Keratinocyte (primary cell): Measurements from ENCODE around the gene MYCBP2. TPM values are rescaled to one million over a fixed set of nuclear protein-coding genes. Genes with fewer than 3 reads are reported as not detected.

Experiments
- DNase-seq: peaks from one replicate; pipeline ENCODE4 v3.0.0-alpha.2; 2011; ENCODE audit warnings: low read depth, missing footprints, low spot score
- FAIRE-seq: peaks from 2 replicates; lab custom pipeline; 2011; peaks lifted over from hg19 to GRCh38; lab: Jason Lieb, UNC
- H2AFZ ChIP-seq: 2 replicates; pipeline ENCODE4 v1.6.0; 2012; ENCODE audit warnings: low read length, control low read depth, inconsistent platforms; ENCODE audit not compliant: control insufficient read depth
- H3K27ac ChIP-seq: 2 replicates; pipeline ENCODE4 v1.5.1; 2011; ENCODE audit warnings: low read length; ENCODE audit not compliant: control insufficient read depth, insufficient read depth
- H3K27me3 ChIP-seq: 3 replicates; pipeline ENCODE4 v1.6.0; 2011; ENCODE audit warnings: low read length; ENCODE audit not compliant: control insufficient read depth, insufficient read depth; ENCODE audit errors: extremely low read depth
- H3K36me3 ChIP-seq, 2 experiments: 2 replicates in 1 of 2; 3 replicates in 1 of 2; pipeline ENCODE4 v1.5.1; 2011; ENCODE audit warnings: low read length in 2 of 2, mild to moderate bottlenecking in 1 of 2; ENCODE audit not compliant: control insufficient read depth in 2 of 2, insufficient read depth in 2 of 2; ENCODE audit errors: extremely low read depth in 1 of 2
- H3K4me1 ChIP-seq: 3 replicates; pipeline ENCODE4 v1.5.1; 2011; ENCODE audit warnings: low read length; ENCODE audit not compliant: control insufficient read depth, insufficient read depth; ENCODE audit errors: extremely low read depth
- H3K4me2 ChIP-seq: 3 replicates; pipeline ENCODE4 v1.6.0; 2011; ENCODE audit warnings: low read depth, low read length; ENCODE audit not compliant: control insufficient read depth, insufficient read depth; ENCODE audit errors: extremely low read depth
- H3K4me3 ChIP-seq, 3 experiments: fragments of 200-600 bp in 1 of 3; sonication (generic) in 1 of 3; 2 replicates in 2 of 3; 3 replicates in 1 of 3; pipeline ENCODE4 v1.5.1; 2011 to 2016; ENCODE audit warnings: low read length in 3 of 3, mild to moderate bottlenecking in 3 of 3, control low read depth in 2 of 3, inconsistent platforms in 1 of 3, low read depth in 1 of 3, mixed read lengths in 1 of 3, mixed run types in 1 of 3, moderate library complexity in 1 of 3; ENCODE audit not compliant: control insufficient read depth in 2 of 3, insufficient read depth in 2 of 3; ENCODE audit errors: extremely low read depth in 1 of 3
- H3K79me2 ChIP-seq: 2 replicates; pipeline ENCODE4 v1.6.0; 2012; ENCODE audit warnings: low read length; ENCODE audit not compliant: control insufficient read depth, insufficient read depth
- H3K9ac ChIP-seq: 3 replicates; pipeline ENCODE4 v1.6.0; 2011; ENCODE audit warnings: low read length; ENCODE audit not compliant: control insufficient read depth, insufficient read depth; ENCODE audit errors: extremely low read depth
- H3K9me1 ChIP-seq: 3 replicates; pipeline ENCODE4 v1.6.0; 2011; ENCODE audit warnings: low read length; ENCODE audit not compliant: control insufficient read depth, insufficient read depth; ENCODE audit errors: extremely low read depth
- H3K9me3 ChIP-seq: 2 replicates; pipeline ENCODE4 v1.5.1; 2012; ENCODE audit warnings: low read depth, low read length; ENCODE audit not compliant: control insufficient read depth
- H4K20me1 ChIP-seq: 3 replicates; pipeline ENCODE4 v1.6.0; 2011; ENCODE audit warnings: low read length; ENCODE audit not compliant: control insufficient read depth, insufficient read depth; ENCODE audit errors: extremely low read depth
- CTCF ChIP-seq, 3 experiments: IDR thresholded peaks in 1 of 3; conservative IDR thresholded peaks in 1 of 3; optimal IDR thresholded peaks in 1 of 3; 2 replicates in 2 of 3; 3 replicates in 1 of 3; pipeline versions ENCODE3 to v1.5.1; 2011; ENCODE audit warnings: low read length in 3 of 3, mild to moderate bottlenecking in 3 of 3, moderate library complexity in 2 of 3, control low read depth in 1 of 3, inconsistent platforms in 1 of 3; ENCODE audit not compliant: insufficient read depth in 2 of 3; ENCODE audit errors: extremely low read depth in 1 of 3
- EZH2 ChIP-seq: IDR thresholded peaks from one replicate; pipeline ENCODE4 v1.6.1; 2012; ENCODE audit warnings: inconsistent platforms, mild to moderate bottlenecking, low read length, moderate library complexity
- dilution Hi-C: fragments of 300-500 bp; cut with MboI; formaldehyde crosslinking; loops from one replicate; pipeline ENCODE4 v1.7.0; 2020; ENCODE audit warnings: low sequenced_read_pairs; ENCODE audit not compliant: extremely low pct_ligation_motif_present
- polyA plus RNA-seq, 5 experiments: library from polyadenylated mRNA; depleted of rRNA in 3 of 5; stranded (reverse) in 3 of 5; stranded (forward) in 1 of 5; unstranded in 1 of 5; fragments of >200 nt; gene quantifications; 1 replicate in 1 of 5; 2 replicates in 3 of 5; 3 replicates in 1 of 5; pipeline versions ENCODE4 v1.2.1 to v1.2.3, GENCODE V29; 2011 to 2012; ENCODE audit warnings: missing spikeins in 2 of 5, low read depth in 1 of 5, low replicate concordance in 1 of 5

The MYCBP2 gene
- polyA plus RNA-seq, 1 donor (not counting 4 experiments of a cell fraction or from before 2014, with no cell fraction given): 43.8 TPM

- H3K9me1 ChIP-seq: no peaks in the 10 kb centered on the region
- H2AFZ ChIP-seq: no peak overlapping the region
- no peak overlapping the region for H3K9ac ChIP-seq
- no peaks in the 10 kb centered on the region for H3K9me3 ChIP-seq
- H4K20me1 ChIP-seq: no peaks in the 10 kb centered on the region
- no peak overlapping the region for H3K27ac ChIP-seq
- H3K36me3 ChIP-seq: no peaks in the 10 kb centered on the region
- dilution Hi-C loops: no loop called here
- H3K4me3 ChIP-seq: no peak overlapping the region
- no peak for DNase-seq
- H3K4me2 ChIP-seq: no peak overlapping the region
- FAIRE-seq: no peak
- no peaks in the 10 kb centered on the region for H3K27me3 ChIP-seq
- H3K4me1 ChIP-seq: no peaks in the 10 kb centered on the region
- no peaks in the 10 kb centered on the region for H3K79me2 ChIP-seq
- TF ChIP-seq CTCF (optimal IDR thresholded peaks at IDR 0.05 in 1 of 3, IDR thresholded peaks at IDR 0.05 in 1 of 3, conservative IDR thresholded peaks at IDR 0.05 in 1 of 3; ENCODE audit: extremely low read depth in 1 of 3, insufficient read depth in 2 of 3, low read length in 3 of 3): no peak
- no peak for TF ChIP-seq EZH2
Observed at GRCh38 chr13:77105051-77105450, 221.8 kb downstream of the MYCBP2 start.

- FAIRE-seq: no peak
- Histone ChIP-seq H3K4me2 (no peak overlapping the region), H3K79me2 (no peaks in the 10 kb centered on the region), H3K9me3 (no peaks in the 10 kb centered on the region), H3K9ac (no peak overlapping the region), H3K27me3 (no peaks in the 10 kb centered on the region), H4K20me1 (no peaks in the 10 kb centered on the region), H3K36me3 (peaks cover 11 to 12% of the 10 kb centered on the region in 2 experiments), H2AFZ (no peak overlapping the region), H3K9me1 (no peaks in the 10 kb centered on the region), H3K4me3 (no peak overlapping the region), H3K4me1 (no peaks in the 10 kb centered on the region), H3K27ac (no peak overlapping the region)
- dilution Hi-C loops: no loop called here
- no peak for TF ChIP-seq EZH2
- no peak for TF ChIP-seq CTCF (optimal IDR thresholded peaks at IDR 0.05 in 1 of 3, IDR thresholded peaks at IDR 0.05 in 1 of 3, conservative IDR thresholded peaks at IDR 0.05 in 1 of 3; ENCODE audit: extremely low read depth in 1 of 3, insufficient read depth in 2 of 3, low read length in 3 of 3)
- DNase-seq: no peak
Observed at GRCh38 chr13:77099415-77099814, 227.5 kb downstream of the MYCBP2 start.
